HepG2 (cell line): ENCODE results near the gene MRPS21. TPM values are rescaled to one million over a fixed set of nuclear protein-coding genes. Genes with fewer than 3 reads are reported as not detected.

ENCODE experiments used
- DDIT3 ChIP-seq: sonication (generic); formaldehyde crosslinking; IDR thresholded peaks from 2 replicates; pipeline ENCODE4 v1.4.0; 2020; ENCODE audit warnings: mild to moderate bottlenecking, missing genetic modification reagents
- HNF1A ChIP-seq, 2 experiments: sonication (generic) in 1 of 2; formaldehyde crosslinking in 1 of 2; IDR thresholded peaks; 2 replicates each; pipeline versions ENCODE4 v1.4.0 to v1.6.1; 2016 to 2020; ENCODE audit warnings: borderline replicate concordance in 1 of 2, low read depth in 1 of 2, mild to moderate bottlenecking in 1 of 2, missing genetic modification reagents in 1 of 2
- HNF4G ChIP-seq, 2 experiments: sonication (generic) in 1 of 2; formaldehyde crosslinking in 1 of 2; IDR thresholded peaks; 2 replicates each; pipeline versions ENCODE4 v1.4.0 to v1.6.1; 2011 to 2020; ENCODE audit warnings: borderline replicate concordance in 2 of 2, low read depth in 2 of 2, mild to moderate bottlenecking in 2 of 2, low read length in 1 of 2, missing genetic modification reagents in 1 of 2, moderate library complexity in 1 of 2
- KLF15 ChIP-seq: sonication (generic); formaldehyde crosslinking; IDR thresholded peaks from 2 replicates; pipeline ENCODE4 v1.8.1; 2023; ENCODE audit warnings: borderline replicate concordance, mild to moderate bottlenecking, inconsistent platforms, missing genetic modification reagents, mixed read lengths
- MXI1 ChIP-seq: IDR thresholded peaks from 3 replicates; pipeline ENCODE4 v1.6.1; 2012; ENCODE audit warnings: low read depth, low read length, inconsistent platforms, borderline replicate concordance
- MYC ChIP-seq: sonication (generic); formaldehyde crosslinking; IDR thresholded peaks from 2 replicates; pipeline ENCODE4 v1.9.0; 2021; ENCODE audit warnings: missing genetic modification reagents, borderline replicate concordance
- POGK ChIP-seq: sonication (generic); formaldehyde crosslinking; conservative IDR thresholded peaks from 2 replicates; pipeline ENCODE4 v1.8.0; 2022; ENCODE audit warnings: mild to moderate bottlenecking, moderate library complexity, missing genetic modification reagents
- TIGD3 ChIP-seq: sonication (generic); formaldehyde crosslinking; IDR thresholded peaks from 2 replicates; pipeline ENCODE4 v1.5.1; 2020; ENCODE audit warnings: mild to moderate bottlenecking, missing genetic modification reagents, borderline replicate concordance
- ZFX ChIP-seq: sonication (generic); formaldehyde crosslinking; IDR thresholded peaks from 2 replicates; pipeline ENCODE4 v1.4.0; 2020; ENCODE audit warnings: mild to moderate bottlenecking, low read depth, missing genetic modification reagents, moderate library complexity
- ZGPAT ChIP-seq: IDR thresholded peaks from 2 replicates; pipeline ENCODE4 v1.6.1; 2016; ENCODE audit warnings: mild to moderate bottlenecking
- ZNF567 ChIP-seq: sonication (generic); formaldehyde crosslinking; IDR thresholded peaks from 2 replicates; pipeline ENCODE4 v1.8.1; 2023; ENCODE audit warnings: mild to moderate bottlenecking, missing genetic modification reagents, borderline replicate concordance
- ZNF605 ChIP-seq: sonication (generic); formaldehyde crosslinking; IDR thresholded peaks from 2 replicates; pipeline ENCODE4 v1.8.0; 2022; ENCODE audit warnings: mild to moderate bottlenecking, missing genetic modification reagents
- ZNF772 ChIP-seq: sonication (generic); formaldehyde crosslinking; IDR thresholded peaks from 2 replicates; pipeline ENCODE4 v1.5.0; 2020; ENCODE audit warnings: mild to moderate bottlenecking, missing genetic modification reagents
- ZNF800 ChIP-seq: sonication (generic); formaldehyde crosslinking; IDR thresholded peaks from 2 replicates; pipeline ENCODE4 v1.4.0; 2020; ENCODE audit warnings: missing genetic modification reagents
- polyA plus RNA-seq, 8 experiments: library from polyadenylated mRNA; depleted of rRNA in 3 of 8; stranded (reverse) in 7 of 8; unstranded in 1 of 8; fragments of >200 nt; fragmentation: Illumina TruSeq in 4 of 8; extraction: Trizol in 4 of 8; gene quantifications; 2 replicates each; pipeline versions ENCODE4 v1.2.1 to v1.2.3, GENCODE V29; 2011 to 2016; ENCODE audit warnings: low read depth in 4 of 8, missing spikeins in 1 of 8, mixed read lengths in 1 of 8; ENCODE audit not compliant: insufficient read depth in 1 of 8
- total RNA-seq, 5 experiments: library from RNA; depleted of rRNA; stranded (reverse); fragments of >200 nt; fragmentation: Illumina TruSeq; extraction: Trizol; gene quantifications; 2 replicates each; pipeline ENCODE4 v1.2.3, GENCODE V29; 2016; ENCODE audit warnings: low read depth in 1 of 5

The MRPS21 gene
- total and polyA plus RNA-seq, 2 of the 13 experiments (the other 11 are each of a cell fraction or from before 2014, with no cell fraction given), result 59.4 to 64.2 TPM

GRCh38 chr1:150293433-150294253, at the start of gene MRPS21 (continued):
- TF ChIP-seq ZNF800 (CRISPR knock-in tag), result 0 out of 2 replicates have a peak, but pooled peaks have one; percentile 71
- TF ChIP-seq MYC (CRISPR knock-in tag), result peak; percentile 91
- TF ChIP-seq MXI1, result peak; percentile 97; the same call in 2 of the 3 replicates
- TF ChIP-seq ZGPAT (CRISPR knock-in tag), result peak; percentile 67
- TF ChIP-seq POGK, result 0 out of 2 replicates have a peak, but pooled peaks have one; percentile 19
- no peak for TF ChIP-seq DDIT3
- peak; percentile 32; the same call in 1 of the 2 replicates for TF ChIP-seq HNF4G (IDR thresholded peaks at IDR 0.05; ENCODE audit: borderline replicate concordance, low read depth, low read length)
- 0 out of 2 replicates have a peak, but pooled peaks have one; percentile 28 for TF ChIP-seq HNF4G (CRISPR knock-in tag; IDR thresholded peaks at IDR 0.05; ENCODE audit: borderline replicate concordance, low read depth)
- TF ChIP-seq ZNF605 (CRISPR knock-in tag), result peak; percentile 74
- TF ChIP-seq TIGD3 (CRISPR knock-in tag), result no peak
- peak; percentile 91 for TF ChIP-seq ZFX (CRISPR knock-in tag)
- no peak for TF ChIP-seq KLF15
- 0 out of 2 replicates have a peak, but pooled peaks have one; percentile 67 for TF ChIP-seq ZNF772 (CRISPR knock-in tag)
- no peak for TF ChIP-seq HNF1A (IDR thresholded peaks at IDR 0.05; ENCODE audit: low read depth)
- peak; percentile 46; the same call in 1 of the 2 replicates for TF ChIP-seq HNF1A (CRISPR knock-in tag; IDR thresholded peaks at IDR 0.05; ENCODE audit: borderline replicate concordance)
- TF ChIP-seq ZNF567, result 0 out of 2 replicates have a peak, but pooled peaks have one; percentile 16
